SH-SY5Y (cell line): ENCODE results near the gene GCK.

Experiments used
- GATA2 ChIP-seq: IDR thresholded peaks from 2 replicates; pipeline ENCODE4 v1.6.1; 2011; ENCODE audit warnings: mild to moderate bottlenecking, low read depth, low read length
- GATA3 ChIP-seq: IDR thresholded peaks from 2 replicates; pipeline ENCODE4 v1.6.1; 2011; ENCODE audit warnings: low read depth, mild to moderate bottlenecking, low read length, moderate library complexity

- TF ChIP-seq GATA2 (no peak), GATA3 (no peak)
Measured at GRCh38 chr7:44220358-44221112, 31.3 kb upstream of the GCK start.
